Loucy (cell line): Measurements from ENCODE around the gene PHF20.

Experiments
- CTCF ChIP-seq: fragments of 200-600 bp; sonication (generic); conservative IDR thresholded peaks from 2 replicates; pipeline ENCODE4 v1.5.1; 2014; ENCODE audit warnings: mild to moderate bottlenecking, antibody characterized with exemption, low read length
- EZH2phosphoT487 ChIP-seq: fragments of 200-600 bp; IDR thresholded peaks from 2 replicates; pipeline ENCODE4 v1.6.1; 2018; ENCODE audit warnings: antibody characterized with exemption, mild to moderate bottlenecking, moderate library complexity, borderline replicate concordance

GRCh38 chr20:35726842-35727711 lies 44.7 kb upstream of the PHF20 start:
- TF ChIP-seq CTCF = no peak
- TF ChIP-seq EZH2phosphoT487 = no peak
